ENCODE data around the gene PLEKHO2.

- TF ChIP-seq CTCF (IDR thresholded peaks at IDR 0.05) (no peak), POLR2A (IDR thresholded peaks at IDR 0.05) (no peak)
Measured at GRCh38 chr15:64878705-64879104, 37.0 kb downstream of the PLEKHO2 start.

Measured in Peyer's patch (tissue), 4 donors.